H1 (cell line): ENCODE results near the gene TEKT5. TPM values are rescaled to one million over a fixed set of nuclear protein-coding genes. Genes with fewer than 3 reads are reported as not detected.

Experiments used
- polyA plus RNA-seq, 7 experiments: library from polyadenylated mRNA; depleted of rRNA in 3 of 7; stranded (reverse) in 5 of 7; unstranded in 2 of 7; fragments of >200 nt in 5 of 7; fragments of 200-250 nt in 2 of 7; gene quantifications; 1 replicate in 5 of 7; 2 replicates in 1 of 7; 4 replicates in 1 of 7; pipeline versions ENCODE4 v1.2.1 to v1.2.3, GENCODE V29; 2011 to 2013; ENCODE audit warnings: missing spikeins in 2 of 7, mixed read lengths in 2 of 7
- total RNA-seq: library from RNA; stranded (reverse); fragmentation: NEBNext Ultra II Directional; extraction: Animal tissue kit (Norgen Biotek cat#: 25700); gene quantifications from 2 replicates; pipeline ENCODE4 v1.2.1, GENCODE V29; 2021
- TF ChIP-seq, protein P1 (sequence below): IDR thresholded peaks from 2 replicates; pipeline ENCODE4 v1.6.1; 2012; ENCODE audit warnings: inconsistent platforms

Gene TEKT5
- total and polyA plus RNA-seq, 2 of the 8 experiments (the other 6 are each of a cell fraction or from before 2014, with no cell fraction given): 0.95 TPM; not detected in 1

DNA sequence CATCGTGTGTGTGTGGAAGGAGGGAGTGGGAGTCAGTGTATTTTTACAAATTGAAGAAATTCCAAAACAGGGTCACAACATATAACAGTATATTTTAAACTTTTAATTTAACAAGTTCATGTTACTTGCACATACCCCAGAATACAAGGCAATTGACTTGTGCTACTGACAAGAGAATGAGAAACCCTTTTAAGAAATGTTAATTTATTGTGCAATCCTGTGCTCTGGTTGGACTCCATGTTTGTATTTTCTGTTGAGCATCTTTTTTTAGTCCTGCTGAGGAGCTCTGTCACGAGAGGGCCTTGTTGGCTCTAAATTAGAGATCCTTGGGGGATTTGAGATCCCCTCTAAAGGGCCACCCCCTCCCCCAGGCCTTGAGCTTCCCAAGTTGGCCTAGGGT, 113.2 kb downstream of the TEKT5 start (continued):
- TF ChIP-seq, protein P1, sequence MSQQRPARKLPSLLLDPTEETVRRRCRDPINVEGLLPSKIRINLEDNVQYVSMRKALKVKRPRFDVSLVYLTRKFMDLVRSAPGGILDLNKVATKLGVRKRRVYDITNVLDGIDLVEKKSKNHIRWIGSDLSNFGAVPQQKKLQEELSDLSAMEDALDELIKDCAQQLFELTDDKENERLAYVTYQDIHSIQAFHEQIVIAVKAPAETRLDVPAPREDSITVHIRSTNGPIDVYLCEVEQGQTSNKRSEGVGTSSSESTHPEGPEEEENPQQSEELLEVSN: no peak
- TF ChIP-seq, all 59 proteins: peak for 0
